ENCODE data around the gene PPP2R2D. TPM values are rescaled to one million over a fixed set of nuclear protein-coding genes. Genes with fewer than 3 reads are reported as not detected.

Gene PPP2R2D
- total and polyA plus RNA-seq, 8 donors: 15.6 to 96.7 (median 36.9) TPM

DNA sequence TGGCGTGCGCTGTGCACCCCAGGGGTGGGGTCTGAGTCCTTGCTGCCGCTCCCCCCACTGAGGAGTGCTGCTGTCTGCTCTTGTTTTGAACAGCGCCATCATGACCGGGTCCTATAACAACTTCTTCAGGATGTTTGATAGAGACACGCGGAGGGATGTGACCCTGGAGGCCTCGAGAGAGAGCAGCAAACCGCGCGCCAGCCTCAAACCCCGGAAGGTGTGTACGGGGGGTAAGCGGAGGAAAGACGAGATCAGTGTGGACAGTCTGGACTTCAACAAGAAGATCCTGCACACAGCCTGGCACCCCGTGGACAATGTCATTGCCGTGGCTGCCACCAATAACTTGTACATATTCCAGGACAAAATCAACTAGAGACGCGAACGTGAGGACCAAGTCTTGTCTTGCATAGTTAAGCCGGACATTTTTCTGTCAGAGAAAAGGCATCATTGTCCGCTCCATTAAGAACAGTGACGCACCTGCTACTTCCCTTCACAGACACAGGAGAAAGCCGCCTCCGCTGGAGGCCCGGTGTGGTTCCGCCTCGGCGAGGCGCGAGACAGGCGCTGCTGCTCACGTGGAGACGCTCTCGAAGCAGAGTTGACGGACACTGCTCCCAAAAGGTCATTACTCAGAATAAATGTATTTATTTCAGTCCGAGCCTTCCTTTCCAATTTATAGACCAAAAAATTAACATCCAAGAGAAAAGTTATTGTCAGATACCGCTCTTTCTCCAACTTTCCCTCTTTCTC, 55.0 kb downstream of the PPP2R2D start:
- Histone ChIP-seq H3K4me1 (no peaks in the 10 kb centered on the region), H3K9me3 (no peaks in the 10 kb centered on the region), H3K27ac (no peak overlapping the region), H3K36me3 (peaks cover 39 to 87% (median 83%) of the 10 kb centered on the region in 4 donors), H3K4me3 (no peak overlapping the region), H3K27me3 (no peaks in the 10 kb centered on the region)
- 94 to 98% (median 96%) methylated on average over 35 to 38 of the region's 38 CpGs for WGBS, 5 donors
- TF ChIP-seq POLR2AphosphoS5 (IDR thresholded peaks at IDR 0.05): no peak
- no peak for TF ChIP-seq EP300 (IDR thresholded peaks at IDR 0.05)
- no peak for TF ChIP-seq POLR2A (IDR thresholded peaks at IDR 0.05)
- TF ChIP-seq, protein P1, sequence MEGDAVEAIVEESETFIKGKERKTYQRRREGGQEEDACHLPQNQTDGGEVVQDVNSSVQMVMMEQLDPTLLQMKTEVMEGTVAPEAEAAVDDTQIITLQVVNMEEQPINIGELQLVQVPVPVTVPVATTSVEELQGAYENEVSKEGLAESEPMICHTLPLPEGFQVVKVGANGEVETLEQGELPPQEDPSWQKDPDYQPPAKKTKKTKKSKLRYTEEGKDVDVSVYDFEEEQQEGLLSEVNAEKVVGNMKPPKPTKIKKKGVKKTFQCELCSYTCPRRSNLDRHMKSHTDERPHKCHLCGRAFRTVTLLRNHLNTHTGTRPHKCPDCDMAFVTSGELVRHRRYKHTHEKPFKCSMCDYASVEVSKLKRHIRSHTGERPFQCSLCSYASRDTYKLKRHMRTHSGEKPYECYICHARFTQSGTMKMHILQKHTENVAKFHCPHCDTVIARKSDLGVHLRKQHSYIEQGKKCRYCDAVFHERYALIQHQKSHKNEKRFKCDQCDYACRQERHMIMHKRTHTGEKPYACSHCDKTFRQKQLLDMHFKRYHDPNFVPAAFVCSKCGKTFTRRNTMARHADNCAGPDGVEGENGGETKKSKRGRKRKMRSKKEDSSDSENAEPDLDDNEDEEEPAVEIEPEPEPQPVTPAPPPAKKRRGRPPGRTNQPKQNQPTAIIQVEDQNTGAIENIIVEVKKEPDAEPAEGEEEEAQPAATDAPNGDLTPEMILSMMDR (IDR thresholded peaks at IDR 0.05): no peak
- intact Hi-C loops (cut with DNase I; ENCODE audit: low total_unique reads): no loop called here
- no peak for DNase-seq

DNA sequence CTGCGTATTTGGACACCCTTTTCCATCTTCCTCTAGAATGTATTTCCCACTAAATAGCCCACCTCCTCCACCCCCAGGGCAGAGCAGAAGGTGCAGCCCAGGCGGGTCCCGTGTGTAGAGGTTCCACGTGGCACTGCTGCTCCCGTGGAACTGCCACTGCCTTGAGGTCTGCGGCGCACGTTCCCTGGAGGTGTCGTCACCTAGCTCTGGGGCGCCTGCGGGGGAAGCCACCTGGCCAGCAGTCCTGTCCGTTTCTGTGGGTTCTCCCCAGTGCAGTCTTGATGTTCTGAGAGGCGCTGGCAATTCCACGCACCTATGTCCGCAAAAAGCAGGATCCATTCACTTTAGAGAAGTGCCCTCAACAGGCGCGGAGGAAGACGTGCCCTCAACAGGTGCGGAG, 59.0 kb downstream of the PPP2R2D start:
- Histone ChIP-seq H3K27ac (no peak overlapping the region), H3K4me1 (no peaks in the 10 kb centered on the region), H3K27me3 (no peaks in the 10 kb centered on the region), H3K36me3 (peaks cover 22 to 69% (median 61%) of the 10 kb centered on the region in 4 donors), H3K9me3 (no peaks in the 10 kb centered on the region), H3K4me3 (no peak overlapping the region)
- no peak for DNase-seq
- WGBS, 5 donors: 89 to 93% (median 90%) methylated on average over 13 to 19 of the region's 19 CpGs
- TF ChIP-seq POLR2AphosphoS5 (IDR thresholded peaks at IDR 0.05) (no peak), POLR2A (IDR thresholded peaks at IDR 0.05) (no peak), EP300 (IDR thresholded peaks at IDR 0.05) (no peak)
- TF ChIP-seq, protein P1 (IDR thresholded peaks at IDR 0.05): no peak
- intact Hi-C loops (cut with DNase I; ENCODE audit: low total_unique reads): no loop called here

DNA sequence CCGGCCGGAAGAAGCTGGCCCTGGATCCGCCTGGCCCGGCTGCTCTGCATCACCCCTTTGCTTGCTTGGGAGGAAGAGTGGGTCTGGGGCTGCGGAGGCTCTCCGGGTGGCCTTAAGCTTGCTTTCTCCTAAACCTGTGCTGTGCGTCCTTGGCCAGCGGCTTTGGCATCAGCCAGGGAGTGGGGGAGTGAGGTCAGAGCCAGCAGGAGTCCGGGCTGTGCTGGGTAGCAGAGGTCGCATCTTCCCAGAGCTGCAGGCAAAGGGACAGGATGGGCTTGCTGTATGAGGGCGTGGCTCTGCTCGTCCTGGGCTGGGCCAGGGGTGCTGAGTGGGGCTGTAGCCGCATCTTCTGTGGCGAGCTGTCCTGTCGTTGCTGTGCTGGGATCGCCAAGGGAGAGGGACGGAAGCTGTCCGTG, 59.8 kb downstream of the PPP2R2D start:
- 90 to 93% (median 91%) methylated on average over 18 of the region's 18 CpGs for WGBS, 5 donors
- Histone ChIP-seq H3K27ac (no peak overlapping the region), H3K4me1 (no peaks in the 10 kb centered on the region), H3K36me3 (peaks cover 19 to 69% (median 61%) of the 10 kb centered on the region in 4 donors), H3K4me3 (no peak overlapping the region), H3K9me3 (no peaks in the 10 kb centered on the region), H3K27me3 (no peaks in the 10 kb centered on the region)
- no peak for DNase-seq
- intact Hi-C loops (cut with DNase I; ENCODE audit: low total_unique reads): no loop called here
- TF ChIP-seq, protein P1 (IDR thresholded peaks at IDR 0.05): no peak
- TF ChIP-seq POLR2A (IDR thresholded peaks at IDR 0.05) (no peak), POLR2AphosphoS5 (IDR thresholded peaks at IDR 0.05) (no peak), EP300 (IDR thresholded peaks at IDR 0.05) (no peak)

DNA sequence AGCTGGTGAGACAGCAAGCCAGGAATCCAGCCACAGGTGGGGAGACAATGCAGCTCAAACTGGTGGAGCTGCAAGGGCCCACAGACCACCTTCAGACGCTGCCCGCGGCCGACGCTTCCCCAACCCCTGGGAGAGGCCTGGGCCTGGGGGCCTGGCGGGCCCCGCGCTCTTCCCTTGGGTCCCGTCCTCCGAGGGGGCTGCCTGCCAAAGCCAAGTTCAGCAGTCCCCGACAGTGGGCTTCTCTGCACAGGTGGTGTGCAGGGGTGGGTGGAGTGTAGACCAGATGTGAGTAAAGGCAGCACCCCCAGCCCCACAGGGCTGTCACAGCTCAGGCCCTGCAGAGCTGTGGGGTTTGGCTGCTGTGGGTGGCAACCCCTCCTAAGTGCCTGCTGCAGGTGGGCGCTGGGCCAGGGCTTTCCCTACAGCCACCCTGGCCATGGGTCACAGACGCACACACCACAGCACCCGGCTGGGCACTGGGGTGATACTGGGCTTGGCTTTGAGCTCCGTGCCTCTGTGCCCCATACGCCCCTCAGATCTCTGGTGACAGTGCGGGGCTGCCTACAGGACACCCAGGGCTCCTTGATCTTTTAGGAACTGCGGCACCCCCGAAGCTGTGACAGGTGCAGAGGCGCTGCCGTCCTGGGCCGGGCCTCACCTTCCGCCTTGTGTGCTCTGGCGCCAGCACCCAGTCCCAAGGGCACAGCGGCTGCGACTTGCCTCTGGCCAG, 60.4 kb downstream of the PPP2R2D start:
- Histone ChIP-seq H3K36me3 (peaks cover 14 to 69% (median 61%) of the 10 kb centered on the region in 4 donors), H3K27ac (no peak overlapping the region), H3K4me1 (no peaks in the 10 kb centered on the region), H3K9me3 (no peaks in the 10 kb centered on the region), H3K4me3 (no peak overlapping the region), H3K27me3 (no peaks in the 10 kb centered on the region)
- intact Hi-C loops (cut with DNase I; ENCODE audit: low total_unique reads): no loop called here
- DNase-seq: no peak
- TF ChIP-seq EP300 (IDR thresholded peaks at IDR 0.05): no peak
- no peak for TF ChIP-seq POLR2AphosphoS5 (IDR thresholded peaks at IDR 0.05)
- WGBS, 5 donors: 91 to 95% (median 94%) methylated on average over 20 to 26 of the region's 26 CpGs

Measured in stomach (tissue), 9 donors.